ENCODE results near the gene USP34. TPM values are rescaled to one million over a fixed set of nuclear protein-coding genes. Genes with fewer than 3 reads are reported as not detected.

USP34 gene
- total and polyA plus RNA-seq, 9 of the 15 experiments (the other 6 are each of a cell fraction or from before 2014, with no cell fraction given), result 19.8 to 108 (median 67.8) TPM

DNA sequence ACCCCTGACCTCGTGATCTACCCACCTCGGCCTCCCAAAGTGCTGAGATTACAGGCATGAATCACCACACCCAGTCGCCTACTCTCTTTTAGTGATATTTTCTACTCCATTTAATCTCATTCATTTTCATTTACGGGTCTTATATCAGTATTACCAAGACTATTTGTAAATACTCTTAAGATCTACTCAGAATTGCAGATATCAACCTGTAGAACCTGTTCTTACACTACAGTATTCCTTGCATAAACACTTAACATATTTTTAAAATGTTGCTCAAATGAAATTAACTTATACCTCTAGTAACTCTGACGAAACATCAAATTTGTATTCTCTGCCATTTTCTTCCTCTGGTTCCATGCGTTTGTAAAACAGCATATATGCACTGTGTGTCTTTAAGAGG is 229.6 kb downstream of the USP34 start:
- no peak overlapping the region for H3K27ac ChIP-seq (ENCODE audit: extremely low read depth, low read depth, low read length)
- H3K79me2 ChIP-seq (ENCODE audit: control insufficient read depth, insufficient read depth, low read length), result no peaks in the 10 kb centered on the region
- in situ Hi-C loops (cut with MboI) (no loop called here), intact Hi-C loops (cut with micrococcal nuclease) (no loop called here)
- TF ChIP-seq, protein P1, sequence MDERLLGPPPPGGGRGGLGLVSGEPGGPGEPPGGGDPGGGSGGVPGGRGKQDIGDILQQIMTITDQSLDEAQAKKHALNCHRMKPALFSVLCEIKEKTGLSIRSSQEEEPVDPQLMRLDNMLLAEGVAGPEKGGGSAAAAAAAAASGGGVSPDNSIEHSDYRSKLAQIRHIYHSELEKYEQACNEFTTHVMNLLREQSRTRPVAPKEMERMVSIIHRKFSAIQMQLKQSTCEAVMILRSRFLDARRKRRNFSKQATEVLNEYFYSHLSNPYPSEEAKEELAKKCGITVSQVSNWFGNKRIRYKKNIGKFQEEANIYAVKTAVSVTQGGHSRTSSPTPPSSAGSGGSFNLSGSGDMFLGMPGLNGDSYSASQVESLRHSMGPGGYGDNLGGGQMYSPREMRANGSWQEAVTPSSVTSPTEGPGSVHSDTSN (CRISPR knock-in tag; IDR thresholded peaks at IDR 0.05; ENCODE audit: low read depth), result no peak
- TF ChIP-seq, protein P1 (tag; conservative IDR thresholded peaks at IDR 0.05; ENCODE audit: low read depth), result no peak
- TF ChIP-seq SP1 (CRISPR knock-in tag; IDR thresholded peaks at IDR 0.05) (no peak), E2F3 (CRISPR knock-in tag; IDR thresholded peaks at IDR 0.05) (no peak)
- no peak overlapping the region for H3K9ac ChIP-seq (ENCODE audit: insufficient read depth in 1 of 2, low read depth in 2 of 2, low read length in 2 of 2)
- 96% methylated on average over 6 of the region's 6 CpGs for WGBS (ENCODE audit: insufficient coverage, low coverage, missing lambda C conversion rate)
- H3K9me1 ChIP-seq (ENCODE audit: control insufficient read depth, insufficient read depth, low read length), result no peaks in the 10 kb centered on the region
- no peaks in the 10 kb centered on the region for H3K9me3 ChIP-seq (replicated peaks; ENCODE audit: control insufficient read depth, insufficient read depth, low read depth, low read length)
- no peak for DNase-seq (ENCODE audit: extremely low read depth in 1 of 4, low spot score in 3 of 4)
- ATAC-seq, result no peak
- H3K27me3 ChIP-seq (ENCODE audit: control insufficient read depth in 2 of 2, insufficient read depth in 2 of 2, low read length in 2 of 2), result no peaks in the 10 kb centered on the region
- no TSS peak for BruUV-seq (replicated peaks)
- H3K4me3 ChIP-seq, result no peak overlapping the region
- ChIA-PET POLR2A (no interaction called here), CTCF (ENCODE audit: low intra/inter-chr PET ratio) (no interaction called here)
- no peak overlapping the region for H3K4me2 ChIP-seq (ENCODE audit: insufficient read depth, low read length)
- peaks cover 61% of the 10 kb centered on the region for H3K36me3 ChIP-seq (ENCODE audit: control insufficient read depth, insufficient read depth, low read length)
- H2AFZ ChIP-seq (ENCODE audit: low read depth, low read length), result no peak overlapping the region
- no peaks in the 10 kb centered on the region for H3K4me1 ChIP-seq (replicated peaks in 1 of 2; ENCODE audit: control insufficient read depth in 2 of 2, insufficient read depth in 2 of 2, low read length in 2 of 2)
- no peak for FAIRE-seq
- no peaks in the 10 kb centered on the region for H4K20me1 ChIP-seq (replicated peaks; ENCODE audit: control insufficient read depth, insufficient read depth, low read length)

Data from K562 (cell line).